Measurements from ENCODE around the gene PHB1. TPM values are rescaled to one million over a fixed set of nuclear protein-coding genes. Genes with fewer than 3 reads are reported as not detected.

Gene PHB1
- polyA plus RNA-seq, 1 donor (not counting 4 experiments of a cell fraction or from before 2014, with no cell fraction given): 395 TPM

GRCh38 chr17:49433000-49433694 is 18.5 kb upstream of the PHB1 start:
- Histone ChIP-seq H3K9me1 (ENCODE audit: control insufficient read depth, extremely low read depth, insufficient read depth, low read length) (no peaks in the 10 kb centered on the region), H4K20me1 (ENCODE audit: control insufficient read depth, extremely low read depth, insufficient read depth, low read length) (no peaks in the 10 kb centered on the region), H3K9ac (ENCODE audit: control insufficient read depth, extremely low read depth, insufficient read depth, low read length) (no peak overlapping the region), H3K9me3 (ENCODE audit: control insufficient read depth, low read depth, low read length) (no peaks in the 10 kb centered on the region), H3K27ac (ENCODE audit: control insufficient read depth, insufficient read depth, low read length) (no peak overlapping the region), H3K36me3 (ENCODE audit: control insufficient read depth in 2 of 2, extremely low read depth in 1 of 2, insufficient read depth in 2 of 2, low read length in 2 of 2) (no peaks in the 10 kb centered on the region), H3K79me2 (ENCODE audit: control insufficient read depth, insufficient read depth, low read length) (no peaks in the 10 kb centered on the region), H3K4me1 (ENCODE audit: control insufficient read depth, extremely low read depth, insufficient read depth, low read length) (no peaks in the 10 kb centered on the region), H3K4me3 (ENCODE audit: control insufficient read depth in 2 of 3, extremely low read depth in 1 of 3, insufficient read depth in 2 of 3, low read depth in 1 of 3, low read length in 3 of 3) (no peak overlapping the region), H3K27me3 (ENCODE audit: control insufficient read depth, extremely low read depth, insufficient read depth, low read length) (peaks cover 20% of the 10 kb centered on the region), H2AFZ (ENCODE audit: control insufficient read depth, low read length) (no peak overlapping the region), H3K4me2 (ENCODE audit: control insufficient read depth, extremely low read depth, insufficient read depth, low read depth, low read length) (no peak overlapping the region)
- dilution Hi-C loops (cut with MboI; ENCODE audit: extremely low pct_ligation_motif_present, low sequenced_read_pairs): no loop called here
- no peak for DNase-seq (ENCODE audit: low read depth, low spot score)
- TF ChIP-seq CTCF (optimal IDR thresholded peaks at IDR 0.05 in 1 of 3, IDR thresholded peaks at IDR 0.05 in 1 of 3, conservative IDR thresholded peaks at IDR 0.05 in 1 of 3; ENCODE audit: extremely low read depth in 1 of 3, insufficient read depth in 2 of 3, low read length in 3 of 3): no peak
- TF ChIP-seq EZH2 (IDR thresholded peaks at IDR 0.05; ENCODE audit: low read length): no peak
- no peak for FAIRE-seq

GRCh38 chr17:49431743-49432142 is 17.1 kb upstream of the PHB1 start:
- FAIRE-seq (no peak), DNase-seq (ENCODE audit: low read depth, low spot score) (no peak)
- Histone ChIP-seq H3K4me3 (ENCODE audit: control insufficient read depth in 2 of 3, extremely low read depth in 1 of 3, insufficient read depth in 2 of 3, low read depth in 1 of 3, low read length in 3 of 3) (no peak overlapping the region), H3K4me2 (ENCODE audit: control insufficient read depth, extremely low read depth, insufficient read depth, low read depth, low read length) (no peak overlapping the region), H4K20me1 (ENCODE audit: control insufficient read depth, extremely low read depth, insufficient read depth, low read length) (no peaks in the 10 kb centered on the region), H3K4me1 (ENCODE audit: control insufficient read depth, extremely low read depth, insufficient read depth, low read length) (no peaks in the 10 kb centered on the region), H3K9me1 (ENCODE audit: control insufficient read depth, extremely low read depth, insufficient read depth, low read length) (no peaks in the 10 kb centered on the region), H3K36me3 (ENCODE audit: control insufficient read depth in 2 of 2, extremely low read depth in 1 of 2, insufficient read depth in 2 of 2, low read length in 2 of 2) (no peaks in the 10 kb centered on the region), H2AFZ (ENCODE audit: control insufficient read depth, low read length) (no peak overlapping the region), H3K9ac (ENCODE audit: control insufficient read depth, extremely low read depth, insufficient read depth, low read length) (no peak overlapping the region), H3K27ac (ENCODE audit: control insufficient read depth, insufficient read depth, low read length) (no peak overlapping the region), H3K27me3 (ENCODE audit: control insufficient read depth, extremely low read depth, insufficient read depth, low read length) (peaks cover 15% of the 10 kb centered on the region), H3K9me3 (ENCODE audit: control insufficient read depth, low read depth, low read length) (no peaks in the 10 kb centered on the region), H3K79me2 (ENCODE audit: control insufficient read depth, insufficient read depth, low read length) (no peaks in the 10 kb centered on the region)
- TF ChIP-seq CTCF (optimal IDR thresholded peaks at IDR 0.05 in 1 of 3, IDR thresholded peaks at IDR 0.05 in 1 of 3, conservative IDR thresholded peaks at IDR 0.05 in 1 of 3; ENCODE audit: extremely low read depth in 1 of 3, insufficient read depth in 2 of 3, low read length in 3 of 3) (no peak), EZH2 (IDR thresholded peaks at IDR 0.05; ENCODE audit: low read length) (no peak)
- dilution Hi-C loops (cut with MboI; ENCODE audit: extremely low pct_ligation_motif_present, low sequenced_read_pairs): no loop called here

All from keratinocyte (primary cell).